Common myeloid progenitor, CD34-positive (primary cell): ENCODE results near the gene ACER2.

Source experiments
- CTCF ChIA-PET: fragments of 350-600 bp; sonication (Branson Sonifier 250); formaldehyde crosslinking; loops from one replicate; lab custom pipeline; 2021; ENCODE audit warnings: antibody characterized with exemption; lab: Charles Lee
- POLR2A ChIA-PET: fragments of 350-600 bp; sonication (Branson Sonifier 250); formaldehyde crosslinking; loops from one replicate; lab custom pipeline; 2021; ENCODE audit warnings: antibody characterized with exemption; lab: Charles Lee
- DNase-seq, 3 donors: peaks; one replicate each; pipeline versions ENCODE4 v3.0.0 to v3.0.0-alpha.2; 2013
- H3K27ac ChIP-seq, 2 experiments: 1 replicate in 1 of 2; 2 replicates in 1 of 2; pipeline ENCODE4 v1.7.0; 2013; ENCODE audit warnings: inconsistent platforms in 2 of 2, low read length in 2 of 2, mild to moderate bottlenecking in 2 of 2, low read depth in 1 of 2, moderate library complexity in 1 of 2; ENCODE audit not compliant: severe bottlenecking in 2 of 2, insufficient read depth in 1 of 2, poor library complexity in 1 of 2
- H3K27me3 ChIP-seq, 5 experiments: replicated peaks in 2 of 5; 1 replicate in 3 of 5; 2 replicates in 2 of 5; pipeline versions ENCODE4 v1.6.1 to v1.7.0; 2013; ENCODE audit warnings: low read length in 4 of 5, mild to moderate bottlenecking in 2 of 5, moderate library complexity in 2 of 5, inconsistent platforms in 1 of 5; ENCODE audit not compliant: insufficient read depth in 5 of 5, control insufficient read depth in 4 of 5
- H3K36me3 ChIP-seq, 4 experiments: 1 replicate in 2 of 4; 2 replicates in 2 of 4; pipeline versions ENCODE4 v1.6.1 to v1.7.0; 2013; ENCODE audit warnings: low read length in 3 of 4, control low read depth in 1 of 4, mild to moderate bottlenecking in 1 of 4; ENCODE audit not compliant: control insufficient read depth in 4 of 4, insufficient read depth in 4 of 4
- H3K4me1 ChIP-seq, 4 experiments: 1 replicate in 3 of 4; 2 replicates in 1 of 4; pipeline versions ENCODE4 v1.6.1 to v1.7.1; 2013; ENCODE audit warnings: low read length in 3 of 4, mild to moderate bottlenecking in 3 of 4, control low read depth in 1 of 4, inconsistent platforms in 1 of 4, moderate library complexity in 1 of 4; ENCODE audit not compliant: control insufficient read depth in 4 of 4, insufficient read depth in 4 of 4; ENCODE audit errors: control extremely low read depth in 1 of 4
- H3K4me3 ChIP-seq, 7 experiments: 1 replicate in 4 of 7; 2 replicates in 3 of 7; pipeline versions ENCODE4 v1.5.1 to v1.7.0; 2013; ENCODE audit warnings: mild to moderate bottlenecking in 7 of 7, low read length in 6 of 7, moderate library complexity in 6 of 7, inconsistent platforms in 2 of 7, low read depth in 2 of 7, control low read depth in 1 of 7; ENCODE audit not compliant: insufficient read depth in 4 of 7, control insufficient read depth in 1 of 7; ENCODE audit errors: extremely low read depth in 1 of 7
- H3K9me3 ChIP-seq, 5 experiments: 1 replicate in 4 of 5; 2 replicates in 1 of 5; pipeline versions ENCODE4 v1.6.1 to v1.7.1; 2013; ENCODE audit warnings: low read length in 4 of 5, mild to moderate bottlenecking in 2 of 5, inconsistent platforms in 1 of 5, low read depth in 1 of 5, moderate library complexity in 1 of 5; ENCODE audit not compliant: control insufficient read depth in 4 of 5, insufficient read depth in 2 of 5; ENCODE audit errors: control extremely low read depth in 1 of 5
- WGBS: methylation state at CpG from one replicate; pipeline ENCODE4 v1.1.5; 2013; ENCODE audit not compliant: insufficient coverage; 5-methylcytosine and 5-hydroxymethylcytosine counted together

Gene ACER2

GRCh38 chr9:19495186-19496028 lies 86.6 kb downstream of the ACER2 start:
- Histone ChIP-seq H3K4me3 (no peak overlapping the region), H3K4me1 (peaks cover 0 to 17% (median 5%) of the 10 kb centered on the region in 4 experiments), H3K9me3 (no peaks in the 10 kb centered on the region), H3K27me3 (no peaks in the 10 kb centered on the region), H3K36me3 (no peaks in the 10 kb centered on the region), H3K27ac (no peak overlapping the region)
- 89% methylated on average over 5 of the region's 9 CpGs for WGBS
- no peak for DNase-seq
- POLR2A ChIA-PET = no interaction called here
- CTCF ChIA-PET = interaction anchor here (0.6 to 1.2 kb wide), 3 partner anchors 23 to 37 kb away, joined by 3 read pairs; no protein-coding TSS in a partner anchor

- Histone ChIP-seq H3K9me3 (no peaks in the 10 kb centered on the region), H3K4me3 (no peak overlapping the region), H3K27me3 (no peaks in the 10 kb centered on the region), H3K27ac (no peak overlapping the region), H3K4me1 (peaks cover 0 to 17% (median 5%) of the 10 kb centered on the region in 4 experiments), H3K36me3 (no peaks in the 10 kb centered on the region)
- WGBS = 100% methylated on average over 2 of the region's 5 CpGs
- CTCF ChIA-PET = interaction anchor here (1.2 kb wide), 1 partner anchor 31 kb away, joined by 3 read pairs; no protein-coding TSS in a partner anchor
- no peak for DNase-seq
- POLR2A ChIA-PET = no interaction called here
Measured at GRCh38 chr9:19496321-19497050, 87.7 kb downstream of the ACER2 start.

- POLR2A ChIA-PET = no interaction called here
- CTCF ChIA-PET = no interaction called here
- WGBS = 100% methylated on average over 1 of the region's 1 CpG
- no peak overlapping the region for H3K4me3 ChIP-seq
- no peak overlapping the region for H3K27ac ChIP-seq
- no peaks in the 10 kb centered on the region for H3K27me3 ChIP-seq
- no peaks in the 10 kb centered on the region for H3K9me3 ChIP-seq
- peaks cover 0 to 17% (median 5%) of the 10 kb centered on the region in 4 experiments for H3K4me1 ChIP-seq
- no peak for DNase-seq
- H3K36me3 ChIP-seq = no peaks in the 10 kb centered on the region
Measured at GRCh38 chr9:19497276-19497675, 88.5 kb downstream of the ACER2 start.

- CTCF ChIA-PET = interaction anchor here (1.1 kb wide), 1 partner anchor 33 kb away, joined by 4 read pairs; no protein-coding TSS in a partner anchor
- Histone ChIP-seq H3K27ac (no peak overlapping the region), H3K4me1 (peaks cover 0 to 14% (median 4%) of the 10 kb centered on the region in 4 experiments), H3K27me3 (no peaks in the 10 kb centered on the region), H3K4me3 (no peak overlapping the region), H3K9me3 (no peaks in the 10 kb centered on the region), H3K36me3 (no peaks in the 10 kb centered on the region)
- no peak for DNase-seq
- POLR2A ChIA-PET = no interaction called here
Measured at GRCh38 chr9:19498015-19498414, 89.2 kb downstream of the ACER2 start.
